Ovary (tissue), 9 donors: Measurements from ENCODE around the gene MRPL22. TPM values are rescaled to one million over a fixed set of nuclear protein-coding genes. Genes with fewer than 3 reads are reported as not detected.
"Not testable (repeated sequence)": the region's sequence is repeated elsewhere in the genome, so short reads cannot be mapped to it uniquely, and the experiment has no call there.

Experiments used
- DNase-seq, 5 donors: peaks; one replicate each; pipeline ENCODE4 v3.0.0-alpha.2; 2019 to 2020
- H3K27ac ChIP-seq, 2 donors: fragments of 200-600 bp; one replicate each; pipeline versions ENCODE4 v1.5.1 to v1.8.0; 2019 to 2022
- H3K27me3 ChIP-seq: fragments of 200-600 bp; one replicate; pipeline ENCODE4 v1.8.0; 2022
- H3K36me3 ChIP-seq: fragments of 200-600 bp; sonication (generic); one replicate; pipeline ENCODE4 v1.5.1; 2019
- H3K4me1 ChIP-seq: one replicate; pipeline ENCODE4 v1.8.1; 2013; ENCODE audit warnings: mild to moderate bottlenecking, moderate library complexity; ENCODE audit not compliant: insufficient read depth
- H3K4me3 ChIP-seq: fragments of 200-600 bp; sonication (generic); one replicate; pipeline ENCODE4 v1.5.1; 2017
- H3K9me3 ChIP-seq, 2 donors: fragments of 200-600 bp in 1 of 2; sonication (generic) in 1 of 2; one replicate each; pipeline versions ENCODE4 v1.5.1 to v1.8.1; 2013 to 2019; ENCODE audit warnings: mild to moderate bottlenecking in 1 of 2, moderate library complexity in 1 of 2
- CTCF ChIP-seq, 3 donors: fragments of 450-650 bp in 2 of 3; fragments of 200-600 bp in 1 of 3; IDR thresholded peaks; one replicate each; pipeline versions ENCODE4 v1.5.1 to v1.8.0; 2016 to 2022; ENCODE audit warnings: antibody characterized with exemption in 3 of 3, mild to moderate bottlenecking in 1 of 3
- EP300 ChIP-seq: sonication (generic); formaldehyde crosslinking; IDR thresholded peaks from one replicate; pipeline ENCODE4 v1.6.1; 2017; ENCODE audit warnings: antibody characterized with exemption
- POLR2A ChIP-seq: fragments of 450-650 bp; IDR thresholded peaks from one replicate; pipeline ENCODE4 v1.6.1; 2017; ENCODE audit warnings: antibody characterized with exemption, mild to moderate bottlenecking, moderate library complexity
- WGBS, 3 donors: extraction: QIAGEN DNeasy Blood & Tissue Kit in 1 of 3; methylation state at CpG; one replicate each; pipeline versions ENCODE4 v1.1.5 to v1.1.7; 2013 to 2017; 5-methylcytosine and 5-hydroxymethylcytosine counted together
- intact Hi-C, 4 donors: fragments of 100-400 bp; cut with DNase I; formaldehyde crosslinking; loops; one replicate each; pipeline versions ENCODE4 v1.11.0 to v1.15.1; 2022 to 2023
- polyA plus RNA-seq, 2 donors: library from polyadenylated mRNA; stranded (reverse); fragments of 200-250 nt in 1 of 2; fragments of 350-450 nt in 1 of 2; fragmentation: Illumina TruSeq in 1 of 2; extraction: RNeasy Lipid Tissue Mini Kit (QIAGEN cat#74804) in 1 of 2; gene quantifications; one replicate each; pipeline ENCODE4 v1.2.3, GENCODE V29; 2013 to 2014
- total RNA-seq, 7 donors: library from RNA; depleted of rRNA in 2 of 7; stranded (reverse); fragments of >200 nt in 2 of 7; fragmentation: NEBNext Ultra II Directional in 3 of 7; extraction: Animal tissue kit (Norgen Biotek cat#: 25700) in 3 of 7; gene quantifications; one replicate each; pipeline versions ENCODE4 v1.1.0 to v1.2.4, GENCODE V29; 2016 to 2023
- donor health status: DM: no; HTN: no; CAD: no; lungs with moderate emphysema.
- donor health status: DM: no; HTN: no; CAD: no.
- donor health status: Bipolar disorder and iron deficiency.
- donor health status: DM: yes; HTN: yes; CAD: no.
- donor health status: DM: no; HTN: no; CAD: no.
- donor health status: DM: yes; HTN: yes; CAD: no.

Gene MRPL22
- total and polyA plus RNA-seq, 9 donors, result 21.4 to 54.6 (median 38.1) TPM

- no peaks in the 10 kb centered on the region for H3K36me3 ChIP-seq
- no peaks in the 10 kb centered on the region for H3K4me1 ChIP-seq
- no peak for TF ChIP-seq CTCF (IDR thresholded peaks at IDR 0.05)
- TF ChIP-seq POLR2A, result no peak
- no peak for TF ChIP-seq EP300
- intact Hi-C loops, result loop anchor here in 1 of 4 donors (10.0 kb wide), 1 partner anchor 174 kb away; no protein-coding TSS in a partner anchor
- DNase-seq, result no peak
- no peak overlapping the region for H3K4me3 ChIP-seq
- no peaks in the 10 kb centered on the region for H3K27me3 ChIP-seq
- no peaks in the 10 kb centered on the region for H3K9me3 ChIP-seq
- H3K27ac ChIP-seq, result no peak overlapping the region
Observed at GRCh38 chr5:154970759-154971158, 29.9 kb downstream of the MRPL22 start.

- Histone ChIP-seq H3K36me3 (no peaks in the 10 kb centered on the region), H3K4me3 (no peak overlapping the region), H3K27me3 (no peaks in the 10 kb centered on the region), H3K9me3 (no peaks in the 10 kb centered on the region), H3K4me1 (no peaks in the 10 kb centered on the region), H3K27ac (no peak overlapping the region)
- intact Hi-C loops, result loop anchor here in 1 of 4 donors (10.0 kb wide), 1 partner anchor 173 kb away; no protein-coding TSS in a partner anchor
- DNase-seq, result no peak
- TF ChIP-seq EP300, result no peak
- no peak for TF ChIP-seq CTCF (IDR thresholded peaks at IDR 0.05)
- TF ChIP-seq POLR2A, result no peak
- 45 to 63% (median 62%) methylated on average over 2 of the region's 2 CpGs for WGBS, 3 donors
Observed at GRCh38 chr5:154971501-154971900, 30.6 kb downstream of the MRPL22 start.

- Histone ChIP-seq H3K9me3 (no peaks in the 10 kb centered on the region), H3K4me1 (no peaks in the 10 kb centered on the region), H3K27ac (no peak overlapping the region), H3K4me3 (no peak overlapping the region), H3K27me3 (no peaks in the 10 kb centered on the region), H3K36me3 (no peaks in the 10 kb centered on the region)
- WGBS, 3 donors, result 32 to 50% (median 40%) methylated on average over 2 of the region's 2 CpGs
- intact Hi-C loops, result loop anchor here in 1 of 4 donors (10.0 kb wide), 1 partner anchor 172 kb away; no protein-coding TSS in a partner anchor
- TF ChIP-seq CTCF (IDR thresholded peaks at IDR 0.05) (peak in 2 of 3 donors; percentile 8 to 16), POLR2A (no peak)
- DNase-seq, result peak in 3 of 5 donors; percentile 21 to 41 (median 31)
Observed at GRCh38 chr5:154972476-154973080, 31.7 kb downstream of the MRPL22 start.

GRCh38 chr5:154976082-154976481 lies 35.2 kb downstream of the MRPL22 start:
- H3K36me3 ChIP-seq, H3K27me3 ChIP-seq, H3K4me3 ChIP-seq, DNase-seq, H3K27ac ChIP-seq, H3K9me3 ChIP-seq, H3K4me1 ChIP-seq: not testable (repeated sequence)
- 95 to 97% (median 96%) methylated on average over 9 of the region's 9 CpGs for WGBS, 3 donors
- intact Hi-C loops, result loop anchor here in 1 of 4 donors (10.0 kb wide), 1 partner anchor 169 kb away; no protein-coding TSS in a partner anchor

GRCh38 chr5:154977409-154977808 lies 36.5 kb downstream of the MRPL22 start:
- intact Hi-C loops, result loop anchor here in 1 of 4 donors (10.0 kb wide), 1 partner anchor 167 kb away; no protein-coding TSS in a partner anchor
- WGBS, 3 donors, result 74 to 95% (median 89%) methylated on average over 1 of the region's 1 CpG
- no peaks in the 10 kb centered on the region for H3K36me3 ChIP-seq

GRCh38 chr5:154978294-154978693 lies 37.4 kb downstream of the MRPL22 start:
- not testable (repeated sequence) for DNase-seq, H3K4me1 ChIP-seq, H3K27me3 ChIP-seq, H3K9me3 ChIP-seq, H3K27ac ChIP-seq, H3K36me3 ChIP-seq, H3K4me3 ChIP-seq
- 83 to 92% (median 85%) methylated on average over 2 of the region's 2 CpGs for WGBS, 3 donors
- intact Hi-C loops, result loop anchor here in 1 of 4 donors (10.0 kb wide), 1 partner anchor 167 kb away; no protein-coding TSS in a partner anchor

More at GRCh38 chr5:154977409-154977808, 36.5 kb downstream of the MRPL22 start:
- Histone ChIP-seq H3K27me3 (no peaks in the 10 kb centered on the region), H3K27ac (no peak overlapping the region), H3K4me3 (no peak overlapping the region), H3K4me1 (no peaks in the 10 kb centered on the region), H3K9me3 (no peaks in the 10 kb centered on the region)
- DNase-seq, result no peak
- TF ChIP-seq EP300, result no peak
- TF ChIP-seq CTCF (IDR thresholded peaks at IDR 0.05), result no peak
- no peak for TF ChIP-seq POLR2A
